Measurements from ENCODE around the gene SGCA. TPM values are rescaled to one million over a fixed set of nuclear protein-coding genes. Genes with fewer than 3 reads are reported as not detected.

The SGCA gene
- total and polyA plus RNA-seq, 9 of the 15 experiments (the other 6 are each of a cell fraction or from before 2014, with no cell fraction given) = not detected

DNA sequence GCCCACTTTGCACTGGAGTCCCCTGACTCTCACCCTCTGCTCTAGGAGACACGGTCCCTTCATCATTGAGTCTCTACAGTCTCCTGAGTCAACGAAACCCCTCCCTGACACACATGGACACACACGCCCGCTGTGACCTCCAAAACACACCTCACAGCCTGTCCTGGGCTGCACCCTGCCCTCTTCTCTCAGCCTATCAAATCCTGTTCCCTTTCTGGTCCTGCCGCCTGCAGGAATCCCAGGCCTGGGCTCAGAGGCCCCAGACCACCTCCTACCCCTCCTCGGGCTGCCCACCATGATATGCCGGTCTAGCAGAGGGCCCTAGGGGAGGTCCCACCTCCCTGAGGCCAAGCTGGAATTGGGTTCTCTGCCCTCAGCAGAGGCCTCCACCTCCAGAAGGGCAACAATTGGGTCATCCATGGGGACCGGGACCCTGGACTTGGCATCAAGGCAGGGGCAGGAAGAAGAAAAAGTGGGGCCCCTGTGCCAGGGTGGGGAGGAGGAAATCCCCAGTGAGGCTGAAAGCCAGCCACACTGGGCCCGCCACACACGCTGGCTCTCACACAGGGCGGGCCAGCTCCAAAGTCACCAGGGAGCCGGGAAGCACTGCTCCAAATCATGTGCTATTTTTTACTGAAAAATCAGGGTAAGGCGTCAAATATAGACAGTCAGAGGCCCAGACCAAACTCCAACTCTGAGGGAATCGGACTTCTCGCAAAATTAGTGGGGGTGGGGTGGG lies 18.7 kb upstream of the SGCA start:
- H3K9me3 ChIP-seq (replicated peaks; ENCODE audit: control insufficient read depth, insufficient read depth, low read depth, low read length) = no peaks in the 10 kb centered on the region
- H3K4me1 ChIP-seq (replicated peaks in 1 of 2; ENCODE audit: control insufficient read depth in 2 of 2, insufficient read depth in 2 of 2, low read length in 2 of 2) = peaks cover 20 to 75% of the 10 kb centered on the region in 2 experiments; a peak in 4 of 5 replicates
- no peaks in the 10 kb centered on the region for H3K27me3 ChIP-seq (ENCODE audit: control insufficient read depth in 2 of 2, insufficient read depth in 2 of 2, low read length in 2 of 2)
- H3K9ac ChIP-seq (ENCODE audit: insufficient read depth in 1 of 2, low read depth in 2 of 2, low read length in 2 of 2) = peak overlapping the region; percentile 67 to 97; a peak in 3 of 4 replicates
- FAIRE-seq (peak; percentile 29), ATAC-seq (no peak), DNase-seq (ENCODE audit: extremely low read depth in 1 of 4, low spot score in 3 of 4) (no peak)
- H4K20me1 ChIP-seq (replicated peaks; ENCODE audit: control insufficient read depth, insufficient read depth, low read length) = peaks cover 14% of the 10 kb centered on the region
- peak overlapping the region; percentile 67 for H3K4me3 ChIP-seq
- CTCF ChIA-PET (ENCODE audit: low intra/inter-chr PET ratio) = no interaction called here
- H3K36me3 ChIP-seq (ENCODE audit: control insufficient read depth, insufficient read depth, low read length) = peaks cover 60% of the 10 kb centered on the region
- no peak for TF ChIP-seq CCAR2 (IDR thresholded peaks at IDR 0.05; ENCODE audit: low read depth, low read length)
- TF ChIP-seq PPARD (CRISPR knock-in tag; IDR thresholded peaks at IDR 0.05) = no peak
- TF ChIP-seq, protein P1, sequence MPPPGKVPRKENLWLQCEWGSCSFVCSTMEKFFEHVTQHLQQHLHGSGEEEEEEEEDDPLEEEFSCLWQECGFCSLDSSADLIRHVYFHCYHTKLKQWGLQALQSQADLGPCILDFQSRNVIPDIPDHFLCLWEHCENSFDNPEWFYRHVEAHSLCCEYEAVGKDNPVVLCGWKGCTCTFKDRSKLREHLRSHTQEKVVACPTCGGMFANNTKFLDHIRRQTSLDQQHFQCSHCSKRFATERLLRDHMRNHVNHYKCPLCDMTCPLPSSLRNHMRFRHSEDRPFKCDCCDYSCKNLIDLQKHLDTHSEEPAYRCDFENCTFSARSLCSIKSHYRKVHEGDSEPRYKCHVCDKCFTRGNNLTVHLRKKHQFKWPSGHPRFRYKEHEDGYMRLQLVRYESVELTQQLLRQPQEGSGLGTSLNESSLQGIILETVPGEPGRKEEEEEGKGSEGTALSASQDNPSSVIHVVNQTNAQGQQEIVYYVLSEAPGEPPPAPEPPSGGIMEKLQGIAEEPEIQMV (tag; conservative IDR thresholded peaks at IDR 0.05; ENCODE audit: low read depth) = peak; percentile 63; the same call in 1 of the 2 replicates
- no peak for TF ChIP-seq ZNF75A (CRISPR knock-in tag; IDR thresholded peaks at IDR 0.05)
- TF ChIP-seq NR3C1 (CRISPR knock-in tag; IDR thresholded peaks at IDR 0.05) = no peak
- no peak for TF ChIP-seq TRIM28 (IDR thresholded peaks at IDR 0.05)
- POLR2A ChIA-PET = interaction anchor here (0.5 to 2.0 kb wide), 3 partner anchors 14 to 361 kb away, joined by 3 to 6 read pairs (median 3); no protein-coding TSS in a partner anchor
- H3K79me2 ChIP-seq (ENCODE audit: control insufficient read depth, insufficient read depth, low read length) = peaks cover 89% of the 10 kb centered on the region
- BruUV-seq (replicated peaks) = no TSS peak
- 46% methylated on average over 15 of the region's 15 CpGs for WGBS (ENCODE audit: insufficient coverage, low coverage, missing lambda C conversion rate)
- in situ Hi-C loops (cut with MboI) (no loop called here), intact Hi-C loops (cut with micrococcal nuclease) (no loop called here)
- H3K27ac ChIP-seq (ENCODE audit: extremely low read depth, low read depth, low read length) = peak overlapping the region; percentile 32; the same call in 1 of the 3 replicates
- H3K4me2 ChIP-seq (ENCODE audit: insufficient read depth, low read length) = peak overlapping the region; percentile 80
- no peak overlapping the region for H2AFZ ChIP-seq (ENCODE audit: low read depth, low read length)
- H3K9me1 ChIP-seq (ENCODE audit: control insufficient read depth, insufficient read depth, low read length) = peaks cover 14% of the 10 kb centered on the region
